IMR-90 (cell line): ENCODE results near the gene KLHL33. TPM values are rescaled to one million over a fixed set of nuclear protein-coding genes. Genes with fewer than 3 reads are reported as not detected.

Experiments used
- ATAC-seq: fragments of 200-7000 bp; cut with Tn5 transposase; 2 replicates; pipeline ENCODE4 v1.9.1; 2020; ENCODE audit warnings: low read depth, mild to moderate bottlenecking, moderate library complexity
- BruUV-seq: library from RNA; stranded (reverse); fragments of 400-500 nt; replicated peaks from 2 replicates; lab custom pipeline; 2021; lab: Mats Ljungman, UMichigan
- CTCF ChIA-PET: fragments of 300-600 bp; formaldehyde crosslinking; extraction: SDS; loops from one replicate; lab custom pipeline; 2021; ENCODE audit warnings: antibody characterized with exemption; lab: Yijun Ruan, JAX
- POLR2A ChIA-PET: fragments of 300-600 bp; sonication (Branson Sonifier 250); formaldehyde crosslinking; loops from one replicate; lab custom pipeline; 2022; ENCODE audit warnings: antibody characterized with exemption; ENCODE audit not compliant: unreplicated experiment; lab: Charles Lee
- DNase-seq: peaks from one replicate; pipeline ENCODE4 v3.0.0; 2013
- H2AFZ ChIP-seq: replicated peaks from 2 replicates; pipeline ENCODE3; 2013; ENCODE audit warnings: low read length, mild to moderate bottlenecking; ENCODE audit not compliant: poor library complexity
- H2AK5ac ChIP-seq: 2 replicates; pipeline ENCODE4 v1.6.1; 2013; ENCODE audit warnings: low read depth, low read length, inconsistent platforms
- H2AK9ac ChIP-seq: replicated peaks from 2 replicates; pipeline ENCODE3; 2013; ENCODE audit warnings: mild to moderate bottlenecking, low read depth, low read length, moderate library complexity; ENCODE audit not compliant: poor library complexity
- H2BK120ac ChIP-seq: 2 replicates; pipeline ENCODE4 v1.6.1; 2013; ENCODE audit warnings: low read depth, low read length, inconsistent platforms
- H2BK15ac ChIP-seq: 3 replicates; pipeline ENCODE4 v1.6.1; 2013; ENCODE audit warnings: low read depth, low read length, inconsistent platforms
- H2BK20ac ChIP-seq: 2 replicates; pipeline ENCODE4 v1.6.1; 2013; ENCODE audit warnings: low read depth, mild to moderate bottlenecking, inconsistent platforms, low read length, moderate library complexity
- H2BK5ac ChIP-seq: 2 replicates; pipeline ENCODE4 v1.6.1; 2013; ENCODE audit warnings: mild to moderate bottlenecking, low read depth, low read length, inconsistent platforms; ENCODE audit not compliant: poor library complexity, severe bottlenecking
- H3K14ac ChIP-seq: replicated peaks from 2 replicates; pipeline ENCODE4 v1.6.1; 2013; ENCODE audit warnings: low read depth, low read length, inconsistent platforms
- H3K18ac ChIP-seq: 2 replicates; pipeline ENCODE4 v1.6.1; 2013; ENCODE audit warnings: low read depth, low read length, control low read depth
- H3K23ac ChIP-seq: 2 replicates; pipeline ENCODE4 v1.6.1; 2013; ENCODE audit warnings: low read depth, low read length, inconsistent platforms
- H3K27ac ChIP-seq: 2 replicates; pipeline ENCODE4 v1.5.1; 2013; ENCODE audit warnings: mild to moderate bottlenecking, control low read depth, low read length; ENCODE audit not compliant: insufficient read depth
- H3K27me3 ChIP-seq: 2 replicates; pipeline ENCODE4 v1.6.1; 2013; ENCODE audit warnings: low read length; ENCODE audit not compliant: control insufficient read depth, insufficient read depth
- H3K36me3 ChIP-seq: 2 replicates; pipeline ENCODE4 v1.6.1; 2013; ENCODE audit warnings: low read length, mixed read lengths; ENCODE audit not compliant: control insufficient read depth, insufficient read depth
- H3K4ac ChIP-seq: 2 replicates; pipeline ENCODE4 v1.6.1; 2013; ENCODE audit warnings: low read depth, low read length, inconsistent platforms
- H3K4me1 ChIP-seq: 2 replicates; pipeline ENCODE4 v1.6.1; 2013; ENCODE audit warnings: low read length, mixed read lengths; ENCODE audit not compliant: control insufficient read depth, insufficient read depth
- H3K4me2 ChIP-seq: 2 replicates; pipeline ENCODE4 v1.6.1; 2013; ENCODE audit warnings: low read depth, mild to moderate bottlenecking, control low read depth, low read length, moderate library complexity
- H3K4me3 ChIP-seq: 2 replicates; pipeline ENCODE4 v1.5.1; 2013; ENCODE audit warnings: low read depth, mild to moderate bottlenecking, control low read depth, low read length, moderate library complexity; ENCODE audit not compliant: insufficient read depth
- H3K56ac ChIP-seq: 2 replicates; pipeline ENCODE4 v1.6.1; 2013; ENCODE audit warnings: low read length, inconsistent platforms; ENCODE audit not compliant: insufficient read depth; ENCODE audit errors: extremely low read depth
- H3K79me1 ChIP-seq, 2 experiments: 2 replicates each; pipeline ENCODE4 v1.6.1; 2013; ENCODE audit warnings: low read length in 2 of 2, inconsistent platforms in 1 of 2, low read depth in 1 of 2
- H3K9ac ChIP-seq: 2 replicates; pipeline ENCODE4 v1.6.1; 2013; ENCODE audit warnings: low read depth, low read length, control low read depth
- H3K9me1 ChIP-seq: 2 replicates; pipeline ENCODE4 v1.6.1; 2013; ENCODE audit warnings: low read length, inconsistent platforms; ENCODE audit not compliant: insufficient read depth
- H3K9me3 ChIP-seq: 2 replicates; pipeline ENCODE4 v1.6.1; 2013; ENCODE audit warnings: low read length; ENCODE audit not compliant: control insufficient read depth, insufficient read depth
- H4K20me1 ChIP-seq: 2 replicates; pipeline ENCODE4 v1.6.1; 2013; ENCODE audit warnings: low read length, inconsistent platforms; ENCODE audit not compliant: insufficient read depth
- H4K5ac ChIP-seq: 2 replicates; pipeline ENCODE4 v1.6.1; 2013; ENCODE audit warnings: mild to moderate bottlenecking, low read depth, low read length, control low read depth
- H4K8ac ChIP-seq, 2 experiments: 2 replicates each; pipeline ENCODE4 v1.6.1; 2013; ENCODE audit warnings: low read depth in 2 of 2, low read length in 2 of 2, control low read depth in 1 of 2, inconsistent platforms in 1 of 2
- H4K91ac ChIP-seq: 2 replicates; pipeline ENCODE4 v1.6.1; 2013; ENCODE audit warnings: low read depth, low read length, inconsistent platforms; ENCODE audit not compliant: insufficient read depth
- BHLHE40 ChIP-seq: fragments of 150-350 bp; IDR thresholded peaks from 2 replicates; pipeline ENCODE4 v1.6.1; 2016; ENCODE audit warnings: mild to moderate bottlenecking, low read depth, low read length
- CEBPB ChIP-seq: IDR thresholded peaks from 2 replicates; pipeline ENCODE4 v1.6.1; 2012; ENCODE audit warnings: low read depth, low read length, improper control_type of control experiment
- FOS ChIP-seq: fragments of 150-350 bp; IDR thresholded peaks from 2 replicates; pipeline ENCODE4 v1.6.1; 2016; ENCODE audit warnings: low read depth, low read length
- MAFK ChIP-seq: IDR thresholded peaks from 2 replicates; pipeline ENCODE4 v1.6.1; 2012; ENCODE audit warnings: low read depth, low read length, improper control_type of control experiment
- MAZ ChIP-seq: IDR thresholded peaks from 2 replicates; pipeline ENCODE4 v1.6.1; 2012; ENCODE audit warnings: low read depth, mild to moderate bottlenecking, low read length, improper control_type of control experiment, moderate library complexity, borderline replicate concordance
- MXI1 ChIP-seq: IDR thresholded peaks from 2 replicates; pipeline ENCODE4 v1.6.1; 2012; ENCODE audit warnings: low read depth, mild to moderate bottlenecking, low read length, moderate library complexity, borderline replicate concordance
- NFE2L2 ChIP-seq: fragments of 150-350 bp; IDR thresholded peaks from 2 replicates; pipeline ENCODE4 v1.6.1; 2016; ENCODE audit warnings: low read depth, mild to moderate bottlenecking, low read length
- POLR2A ChIP-seq: IDR thresholded peaks from 2 replicates; pipeline ENCODE4 v1.6.1; 2012; ENCODE audit warnings: mild to moderate bottlenecking, low read depth, low read length
- RAD21 ChIP-seq: IDR thresholded peaks from 2 replicates; pipeline ENCODE4 v1.6.1; 2012; ENCODE audit warnings: low read length, improper control_type of control experiment
- RCOR1 ChIP-seq: IDR thresholded peaks from 2 replicates; pipeline ENCODE4 v1.6.1; 2012; ENCODE audit warnings: mild to moderate bottlenecking, low read length, improper control_type of control experiment; ENCODE audit not compliant: insufficient replicate concordance
- RFX5 ChIP-seq: IDR thresholded peaks from 2 replicates; pipeline ENCODE4 v1.8.0; 2012; ENCODE audit warnings: low read depth, mild to moderate bottlenecking, low read length, moderate library complexity
- SMC3 ChIP-seq: fragments of 150-350 bp; IDR thresholded peaks from 2 replicates; pipeline ENCODE4 v1.6.1; 2016; ENCODE audit warnings: low read depth, mild to moderate bottlenecking, antibody characterized with exemption, low read length, moderate library complexity
- WGBS, 2 experiments: methylation state at CpG; one replicate each; pipeline versions ENCODE4 v1.1.5 to v1.1.7; 2013; ENCODE audit warnings: missing lambda C conversion rate in 2 of 2; ENCODE audit not compliant: insufficient read length in 1 of 2; ENCODE audit errors: extremely low coverage in 2 of 2; 5-methylcytosine and 5-hydroxymethylcytosine counted together
- dilution Hi-C: fragments of 300-500 bp; cut with HindIII; formaldehyde crosslinking; loops from one replicate; pipeline ENCODE4 v1.14.3; 2018; ENCODE audit warnings: low sequenced_read_pairs; ENCODE audit not compliant: unreplicated experiment
- in situ Hi-C: fragments of 300-500 bp; cut with MboI; formaldehyde crosslinking; loops from 3 replicates; pipeline ENCODE4 v1.14.3; 2019; ENCODE audit warnings: low sequenced_read_pairs, inconsistent platforms, mixed read lengths
- intact Hi-C: fragments of 100-400 bp; cut with micrococcal nuclease; formaldehyde crosslinking; loops from 2 replicates; pipeline ENCODE4 v1.10.0; 2022
- polyA plus RNA-seq, 3 experiments: library from polyadenylated mRNA; depleted of rRNA; stranded (reverse); fragments of >200 nt; gene quantifications; 2 replicates each; pipeline ENCODE4 v1.2.3, GENCODE V29; 2012; ENCODE audit warnings: low replicate concordance in 1 of 3
- total RNA-seq: library from RNA; depleted of rRNA; stranded (reverse); fragments of >200 nt; gene quantifications from 2 replicates; pipeline ENCODE4 v1.2.3, GENCODE V29; 2012
- TF ChIP-seq, protein P1 (sequence below): conservative IDR thresholded peaks from 2 replicates; pipeline ENCODE4 v1.5.1; 2012; ENCODE audit warnings: mild to moderate bottlenecking, low read depth, low read length, improper control_type of control experiment
- TF ChIP-seq, protein P2 (sequence below): fragments of 150-350 bp; IDR thresholded peaks from 2 replicates; pipeline ENCODE4 v1.6.1; 2016; ENCODE audit warnings: low read depth, mild to moderate bottlenecking, low read length, moderate library complexity, borderline replicate concordance
- TF ChIP-seq, protein P3 (sequence below): fragments of 150-350 bp; IDR thresholded peaks from 2 replicates; pipeline ENCODE4 v1.6.1; 2017; ENCODE audit warnings: mild to moderate bottlenecking, antibody characterized with exemption, low read length, low read depth

KLHL33 gene
- total and polyA plus RNA-seq, 2 of the 4 experiments (the other 2 are of a cell fraction): under 0.01 to 0.03 TPM

DNA sequence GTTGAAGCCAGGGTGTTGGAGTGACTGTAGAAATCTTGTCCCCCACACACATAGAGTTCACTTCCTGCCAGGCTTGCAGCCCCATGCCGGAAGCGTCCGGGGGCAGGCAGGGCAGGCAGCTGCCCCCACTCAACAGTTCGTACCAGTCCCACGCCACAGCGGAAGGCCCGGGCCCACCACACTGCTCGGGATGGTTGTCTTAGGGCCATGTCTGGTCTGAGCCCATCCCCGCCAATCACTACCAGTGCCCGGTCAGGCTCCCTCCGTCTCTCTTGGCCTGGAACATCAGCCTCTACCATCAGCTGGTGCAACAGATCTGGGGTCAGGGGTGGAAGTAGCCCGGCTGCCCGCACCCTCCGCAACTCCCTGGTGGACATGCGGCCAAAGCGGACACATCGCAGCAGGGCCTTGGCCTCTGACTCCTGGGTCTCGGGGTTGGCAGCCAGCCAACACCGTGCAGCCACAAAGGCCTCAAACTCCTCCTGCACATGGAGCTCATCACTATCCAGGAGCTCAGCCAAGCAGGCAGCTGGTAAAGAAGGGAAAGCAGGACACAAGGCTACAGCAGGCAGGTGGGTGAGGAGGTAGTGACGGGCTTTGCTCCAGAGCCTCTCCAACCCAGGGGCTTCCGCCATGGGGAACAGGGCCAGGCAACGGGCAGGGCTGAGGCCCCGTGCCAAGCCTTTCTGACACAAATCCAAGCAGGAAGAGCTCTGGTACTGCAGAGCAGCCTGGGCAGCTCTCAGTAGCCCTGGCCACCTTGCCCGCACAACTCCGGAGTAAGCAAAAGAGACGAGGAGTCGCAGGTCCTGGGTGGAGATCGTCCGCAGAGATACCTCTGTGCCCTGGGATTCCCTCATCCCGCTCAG, 5.9 kb downstream of the KLHL33 start:
- in situ Hi-C loops: no loop called here
- TF ChIP-seq, protein P1, sequence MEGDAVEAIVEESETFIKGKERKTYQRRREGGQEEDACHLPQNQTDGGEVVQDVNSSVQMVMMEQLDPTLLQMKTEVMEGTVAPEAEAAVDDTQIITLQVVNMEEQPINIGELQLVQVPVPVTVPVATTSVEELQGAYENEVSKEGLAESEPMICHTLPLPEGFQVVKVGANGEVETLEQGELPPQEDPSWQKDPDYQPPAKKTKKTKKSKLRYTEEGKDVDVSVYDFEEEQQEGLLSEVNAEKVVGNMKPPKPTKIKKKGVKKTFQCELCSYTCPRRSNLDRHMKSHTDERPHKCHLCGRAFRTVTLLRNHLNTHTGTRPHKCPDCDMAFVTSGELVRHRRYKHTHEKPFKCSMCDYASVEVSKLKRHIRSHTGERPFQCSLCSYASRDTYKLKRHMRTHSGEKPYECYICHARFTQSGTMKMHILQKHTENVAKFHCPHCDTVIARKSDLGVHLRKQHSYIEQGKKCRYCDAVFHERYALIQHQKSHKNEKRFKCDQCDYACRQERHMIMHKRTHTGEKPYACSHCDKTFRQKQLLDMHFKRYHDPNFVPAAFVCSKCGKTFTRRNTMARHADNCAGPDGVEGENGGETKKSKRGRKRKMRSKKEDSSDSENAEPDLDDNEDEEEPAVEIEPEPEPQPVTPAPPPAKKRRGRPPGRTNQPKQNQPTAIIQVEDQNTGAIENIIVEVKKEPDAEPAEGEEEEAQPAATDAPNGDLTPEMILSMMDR: no peak
- TF ChIP-seq SMC3 (no peak), MAZ (no peak), RFX5 (no peak), MXI1 (no peak), NFE2L2 (no peak), RAD21 (no peak), FOS (no peak), BHLHE40 (no peak), POLR2A (no peak), CEBPB (no peak), MAFK (no peak), RCOR1 (no peak)
- TF ChIP-seq, protein P2, sequence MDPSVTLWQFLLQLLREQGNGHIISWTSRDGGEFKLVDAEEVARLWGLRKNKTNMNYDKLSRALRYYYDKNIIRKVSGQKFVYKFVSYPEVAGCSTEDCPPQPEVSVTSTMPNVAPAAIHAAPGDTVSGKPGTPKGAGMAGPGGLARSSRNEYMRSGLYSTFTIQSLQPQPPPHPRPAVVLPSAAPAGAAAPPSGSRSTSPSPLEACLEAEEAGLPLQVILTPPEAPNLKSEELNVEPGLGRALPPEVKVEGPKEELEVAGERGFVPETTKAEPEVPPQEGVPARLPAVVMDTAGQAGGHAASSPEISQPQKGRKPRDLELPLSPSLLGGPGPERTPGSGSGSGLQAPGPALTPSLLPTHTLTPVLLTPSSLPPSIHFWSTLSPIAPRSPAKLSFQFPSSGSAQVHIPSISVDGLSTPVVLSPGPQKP: no peak
- TF ChIP-seq, protein P3, sequence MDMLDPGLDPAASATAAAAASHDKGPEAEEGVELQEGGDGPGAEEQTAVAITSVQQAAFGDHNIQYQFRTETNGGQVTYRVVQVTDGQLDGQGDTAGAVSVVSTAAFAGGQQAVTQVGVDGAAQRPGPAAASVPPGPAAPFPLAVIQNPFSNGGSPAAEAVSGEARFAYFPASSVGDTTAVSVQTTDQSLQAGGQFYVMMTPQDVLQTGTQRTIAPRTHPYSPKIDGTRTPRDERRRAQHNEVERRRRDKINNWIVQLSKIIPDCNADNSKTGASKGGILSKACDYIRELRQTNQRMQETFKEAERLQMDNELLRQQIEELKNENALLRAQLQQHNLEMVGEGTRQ: no peak

More for the DNA sequence above, 5.9 kb downstream of the KLHL33 start:
- Histone ChIP-seq H4K20me1 (no peaks in the 10 kb centered on the region), H3K4ac (no peak overlapping the region), H3K27me3 (peaks cover 3% of the 10 kb centered on the region; the same call in 1 of the 2 replicates), H2AFZ (no peak overlapping the region), H3K27ac (no peak overlapping the region), H4K8ac (no peak overlapping the region), H2AK9ac (no peak overlapping the region), H3K18ac (no peak overlapping the region), H2BK120ac (no peak overlapping the region), H3K9ac (no peak overlapping the region), H3K9me3 (no peaks in the 10 kb centered on the region), H3K23ac (no peak overlapping the region), H3K56ac (no peak overlapping the region), H3K14ac (no peak overlapping the region), H3K4me3 (no peak overlapping the region), H3K4me1 (peaks cover 2% of the 10 kb centered on the region; the same call in 1 of the 2 replicates), H3K79me1 (no peaks in the 10 kb centered on the region), H4K91ac (no peak overlapping the region), H2BK15ac (no peak overlapping the region), H4K5ac (no peak overlapping the region), H3K36me3 (no peaks in the 10 kb centered on the region), H2BK5ac (no peak overlapping the region), H3K4me2 (no peak overlapping the region), H2BK20ac (no peak overlapping the region), H2AK5ac (no peak overlapping the region), H3K9me1 (no peaks in the 10 kb centered on the region)
- POLR2A ChIA-PET: interaction anchor here (0.5 kb wide), 1 partner anchor 11 kb away, joined by 4 read pairs; no protein-coding TSS in a partner anchor
- 93% methylated on average over 14 of the region's 30 CpGs; no CpG with 5 or more reads in 1 of the 2 experiments for WGBS, 2 experiments
- ATAC-seq: no peak
- dilution Hi-C loops (no loop called here), intact Hi-C loops (no loop called here)
- CTCF ChIA-PET: no interaction called here
- BruUV-seq: no TSS peak
- DNase-seq: no peak
